Measurements from ENCODE around the gene MAP3K12. TPM values are rescaled to one million over a fixed set of nuclear protein-coding genes. Genes with fewer than 3 reads are reported as not detected.

MAP3K12 gene
- total and polyA plus RNA-seq, 10 of the 15 experiments (the other 5 are each of a cell fraction or from before 2014, with no cell fraction given): 0.45 to 14.9 (median 6.9) TPM

GRCh38 chr12:53485955-53486735 is 13.1 kb downstream of the MAP3K12 start:
- WGBS (ENCODE audit: insufficient coverage, insufficient replicate concordance, low lambda C conversion rate, missing lambda C conversion rate): over 99% methylated on average over 10 of the region's 10 CpGs
- no peak overlapping the region for H3K27ac ChIP-seq (ENCODE audit: control insufficient read depth, insufficient read depth)
- H3K36me3 ChIP-seq (ENCODE audit: control insufficient read depth in 2 of 2, insufficient read depth in 2 of 2, low read length in 1 of 2): peaks cover 27 to 40% of the 10 kb centered on the region in 2 experiments

More at GRCh38 chr12:53485955-53486735, 13.1 kb downstream of the MAP3K12 start:
- no peak for ATAC-seq
- in situ Hi-C loops (cut with MboI): no loop called here
- Histone ChIP-seq H3K4me1 (ENCODE audit: control insufficient read depth, insufficient read depth, low read length) (no peaks in the 10 kb centered on the region), H3K79me2 (ENCODE audit: control insufficient read depth, insufficient read depth, low read length) (no peaks in the 10 kb centered on the region), H3K9me3 (replicated peaks; ENCODE audit: control insufficient read depth, insufficient read depth, low read length) (no peaks in the 10 kb centered on the region), H4K20me1 (ENCODE audit: control insufficient read depth, insufficient read depth) (no peaks in the 10 kb centered on the region), H2AFZ (ENCODE audit: control insufficient read depth, low read depth, low read length) (no peak overlapping the region), H3K4me3 (no peak overlapping the region), H3K27me3 (replicated peaks in 1 of 2; ENCODE audit: control insufficient read depth in 2 of 2, insufficient read depth in 2 of 2, low read length in 1 of 2) (no peaks in the 10 kb centered on the region), H3K4me2 (ENCODE audit: control insufficient read depth, insufficient read depth) (no peak overlapping the region), H3K9ac (ENCODE audit: control insufficient read depth, insufficient read depth, low read length) (no peak overlapping the region)
- intact Hi-C loops (cut with micrococcal nuclease; ENCODE audit: unreplicated experiment): no loop called here
- POLR2A ChIA-PET: interaction anchor here (1.2 kb wide), 1 partner anchor 10 kb away, joined by 3 read pairs; no protein-coding TSS in a partner anchor
- RAD21 ChIA-PET (ENCODE audit: unreplicated experiment): no interaction called here
- DNase-seq (ENCODE audit: low read depth, low spot score): no peak
- FAIRE-seq: no peak
- no TSS peak for BruUV-seq (replicated peaks)
- TF ChIP-seq POLR2A (IDR thresholded peaks at IDR 0.05; ENCODE audit: low read depth, low read length) (peak; percentile 55), PKNOX1 (IDR thresholded peaks at IDR 0.05) (no peak), NR2F1 (conservative IDR thresholded peaks at IDR 0.05) (no peak), ATF2 (IDR thresholded peaks at IDR 0.05; ENCODE audit: low read length) (no peak), ATF7 (IDR thresholded peaks at IDR 0.05; ENCODE audit: low read depth) (no peak), STAT3 (IDR thresholded peaks at IDR 0.05; ENCODE audit: low read depth, low read length) (no peak), ZNF622 (IDR thresholded peaks at IDR 0.05) (no peak)
- CTCF ChIA-PET: interaction anchor here (0.6 kb wide), 1 partner anchor 12 kb away, joined by 3 read pairs; no protein-coding TSS in a partner anchor
- SMC1A ChIA-PET (ENCODE audit: uncharacterized antibody, unreplicated experiment): interaction anchor here (1.0 kb wide), 1 partner anchor 9 kb away, joined by 3 read pairs; no protein-coding TSS in a partner anchor
